Middle frontal gyrus (tissue), 1 donor: ENCODE results near the gene KCNMB3.

Experiments used
- DNase-seq: peaks from one replicate; pipeline ENCODE4 v3.0.0-alpha.2; 2015; ENCODE audit warnings: low spot score; ENCODE audit errors: extremely low spot score

KCNMB3 gene

DNA sequence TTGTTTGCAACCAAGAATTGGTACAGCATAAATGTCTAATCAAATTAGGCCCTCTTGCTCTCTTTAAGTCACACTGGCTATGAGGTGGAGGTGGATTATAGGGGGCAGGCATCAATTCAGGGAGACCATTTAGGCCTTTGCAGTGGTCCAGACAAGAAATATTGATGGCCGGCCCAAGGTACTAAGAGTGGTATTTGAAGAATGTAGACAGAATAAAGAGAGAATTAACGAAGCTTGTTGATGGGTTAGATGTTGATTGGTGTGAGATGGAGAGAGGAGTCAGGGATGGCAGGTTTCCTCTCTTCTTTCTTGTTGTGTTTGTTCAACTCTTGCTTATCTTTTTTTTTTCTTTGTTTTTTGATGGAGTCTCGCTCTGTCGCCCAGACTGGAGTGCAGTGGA is 54.2 kb downstream of the KCNMB3 start:
- no peak for DNase-seq

- no peak for DNase-seq
Observed at GRCh38 chr3:179196098-179196497, 54.8 kb downstream of the KCNMB3 start.

DNA sequence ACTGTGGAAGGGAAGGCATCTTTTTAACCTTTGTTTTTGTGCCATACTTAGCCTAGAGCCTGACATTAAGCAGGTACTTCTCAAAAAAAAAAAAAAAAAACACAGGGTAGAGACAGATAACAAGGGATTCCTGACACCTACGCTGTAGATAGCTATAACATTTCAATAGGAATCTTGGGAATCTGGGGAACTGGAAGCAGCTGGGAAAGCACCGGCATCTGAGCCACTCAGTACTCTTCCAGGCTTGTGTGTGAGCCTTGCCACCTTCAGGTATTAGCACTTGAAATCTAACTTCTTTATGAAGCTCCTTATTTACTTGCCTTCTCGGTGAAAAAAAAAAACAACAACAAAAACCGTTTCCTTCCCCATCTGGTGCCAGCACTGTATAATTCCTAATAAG is 56.0 kb downstream of the KCNMB3 start:
- DNase-seq, result no peak
